OCI-LY1 (cell line): ENCODE data around the gene AMDHD2.
"Not testable (repeated sequence)": the region's sequence is repeated elsewhere in the genome, so short reads cannot be mapped to it uniquely, and the experiment has no call there.

Source experiments
- H2AFZ ChIP-seq: fragments of 200-600 bp; sonication (generic), shearing (Covaris generic); 2 replicates; pipeline ENCODE4 v1.6.0; 2014; ENCODE audit warnings: antibody characterized with exemption, mild to moderate bottlenecking, low read length
- H3F3A ChIP-seq: fragments of 200-600 bp; sonication (generic), shearing (Covaris generic); 2 replicates; pipeline ENCODE4 v1.6.0; 2014; ENCODE audit warnings: mild to moderate bottlenecking, antibody characterized with exemption, low read length, moderate library complexity; ENCODE audit not compliant: insufficient read depth
- H3K27ac ChIP-seq: fragments of 200-600 bp; sonication (generic); 2 replicates; pipeline ENCODE4 v1.5.1; 2014; ENCODE audit warnings: low read length, mixed run types, mild to moderate bottlenecking, low read depth; ENCODE audit not compliant: poor library complexity, severe bottlenecking
- H3K27me3 ChIP-seq: fragments of 200-600 bp; sonication (generic); 2 replicates; pipeline ENCODE4 v1.6.0; 2014; ENCODE audit warnings: antibody characterized with exemption, mild to moderate bottlenecking, low read length, moderate library complexity; ENCODE audit not compliant: insufficient read depth
- H3K36me3 ChIP-seq: fragments of 200-600 bp; sonication (generic); 2 replicates; pipeline ENCODE4 v1.6.1; 2014; ENCODE audit warnings: mild to moderate bottlenecking, antibody characterized with exemption, low read length, moderate library complexity, mixed read lengths; ENCODE audit not compliant: insufficient read depth
- H3K4me1 ChIP-seq: fragments of 200-600 bp; sonication (generic); 2 replicates; pipeline ENCODE4 v1.5.1; 2014; ENCODE audit warnings: mild to moderate bottlenecking, low read length, moderate library complexity; ENCODE audit not compliant: insufficient read depth, severe bottlenecking
- H3K4me2 ChIP-seq: fragments of 200-600 bp; sonication (generic), shearing (Covaris generic); 2 replicates; pipeline ENCODE4 v1.6.1; 2014; ENCODE audit warnings: low read length
- H3K4me3 ChIP-seq: fragments of 200-600 bp; sonication (generic); 2 replicates; pipeline ENCODE4 v1.5.1; 2014; ENCODE audit warnings: low read length, low read depth, mild to moderate bottlenecking, mixed read lengths; ENCODE audit not compliant: poor library complexity, severe bottlenecking
- H3K79me2 ChIP-seq: fragments of 200-600 bp; shearing (Covaris generic); 2 replicates; pipeline ENCODE4 v1.6.1; 2016; ENCODE audit warnings: mixed run types, low read length, mixed read lengths; ENCODE audit not compliant: insufficient read depth
- H3K9ac ChIP-seq: fragments of 200-600 bp; sonication (generic), shearing (Covaris generic); 2 replicates; pipeline ENCODE4 v1.6.1; 2014; ENCODE audit warnings: mild to moderate bottlenecking, low read length, mixed read lengths
- H3K9me2 ChIP-seq: fragments of 200-600 bp; sonication (generic), shearing (Covaris generic); 2 replicates; pipeline ENCODE4 v1.6.1; 2014; ENCODE audit warnings: low read depth, mild to moderate bottlenecking, low read length, mixed read lengths
- H3K9me3 ChIP-seq: fragments of 200-600 bp; shearing (Covaris generic); 2 replicates; pipeline ENCODE4 v1.6.1; 2014; ENCODE audit warnings: low read length, mixed read lengths
- H4K20me1 ChIP-seq: fragments of 200-600 bp; sonication (generic), shearing (Covaris generic); 2 replicates; pipeline ENCODE4 v1.6.0; 2016; ENCODE audit warnings: mild to moderate bottlenecking, low read length; ENCODE audit not compliant: insufficient read depth
- EZH2 ChIP-seq: fragments of 200-600 bp; sonication (generic), shearing (Covaris generic); IDR thresholded peaks from 2 replicates; pipeline ENCODE4 v1.8.0; 2017; ENCODE audit warnings: borderline replicate concordance, mixed run types, mild to moderate bottlenecking, antibody characterized with exemption, low read length, moderate library complexity, mixed read lengths
- TF ChIP-seq, protein P1 (sequence below): fragments of 200-600 bp; sonication (generic), shearing (Covaris generic); IDR thresholded peaks from 2 replicates; pipeline ENCODE4 v1.5.1; 2017; ENCODE audit warnings: mild to moderate bottlenecking, antibody characterized with exemption, low read length, moderate library complexity, mixed read lengths

AMDHD2 gene

DNA sequence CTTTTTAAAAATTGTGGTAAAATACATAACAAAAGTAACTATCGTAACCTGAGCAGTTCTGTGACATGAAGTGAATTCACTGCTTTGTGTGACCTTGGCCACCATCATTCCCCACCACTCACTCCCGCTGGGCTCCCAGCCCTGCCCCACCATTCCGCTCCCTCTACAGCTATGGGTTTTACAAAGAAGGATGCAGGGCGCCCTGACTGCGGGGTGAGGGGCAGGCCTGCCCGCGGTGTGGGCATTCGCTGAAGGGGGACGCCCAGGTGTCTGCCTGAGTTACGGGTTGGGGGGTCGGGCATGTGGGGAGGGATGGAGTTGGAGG, 11.2 kb downstream of the AMDHD2 start, which contains the start of gene CEMP1:
TSS of gene CEMP1 (minus strand) at position 38 of the 325 bp plus-strand sequence. CDS start 335 bp downstream, outside the sequence.
- H3K9me3 ChIP-seq = no peaks in the 10 kb centered on the region
- no peak within 1 kb of the TSS for H2AFZ ChIP-seq
- H3F3A ChIP-seq = no peaks in the 10 kb centered on the region
- peaks cover 15% of the 10 kb centered on the region for H3K4me1 ChIP-seq
- peak within 1 kb of the TSS; percentile 77 for H3K9ac ChIP-seq
- no peak for TF ChIP-seq EZH2
- TF ChIP-seq, protein P1, sequence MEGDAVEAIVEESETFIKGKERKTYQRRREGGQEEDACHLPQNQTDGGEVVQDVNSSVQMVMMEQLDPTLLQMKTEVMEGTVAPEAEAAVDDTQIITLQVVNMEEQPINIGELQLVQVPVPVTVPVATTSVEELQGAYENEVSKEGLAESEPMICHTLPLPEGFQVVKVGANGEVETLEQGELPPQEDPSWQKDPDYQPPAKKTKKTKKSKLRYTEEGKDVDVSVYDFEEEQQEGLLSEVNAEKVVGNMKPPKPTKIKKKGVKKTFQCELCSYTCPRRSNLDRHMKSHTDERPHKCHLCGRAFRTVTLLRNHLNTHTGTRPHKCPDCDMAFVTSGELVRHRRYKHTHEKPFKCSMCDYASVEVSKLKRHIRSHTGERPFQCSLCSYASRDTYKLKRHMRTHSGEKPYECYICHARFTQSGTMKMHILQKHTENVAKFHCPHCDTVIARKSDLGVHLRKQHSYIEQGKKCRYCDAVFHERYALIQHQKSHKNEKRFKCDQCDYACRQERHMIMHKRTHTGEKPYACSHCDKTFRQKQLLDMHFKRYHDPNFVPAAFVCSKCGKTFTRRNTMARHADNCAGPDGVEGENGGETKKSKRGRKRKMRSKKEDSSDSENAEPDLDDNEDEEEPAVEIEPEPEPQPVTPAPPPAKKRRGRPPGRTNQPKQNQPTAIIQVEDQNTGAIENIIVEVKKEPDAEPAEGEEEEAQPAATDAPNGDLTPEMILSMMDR = no peak
- peaks cover 27% of the 10 kb centered on the region; the same call in 1 of the 2 replicates for H3K36me3 ChIP-seq
- no peaks in the 10 kb centered on the region for H3K79me2 ChIP-seq
- no peaks in the 10 kb centered on the region for H3K9me2 ChIP-seq
- H3K4me3 ChIP-seq = peak within 1 kb of the TSS; percentile 61
- no peaks in the 10 kb centered on the region for H4K20me1 ChIP-seq
- H3K27ac ChIP-seq = peak within 1 kb of the TSS; percentile 83
- H3K27me3 ChIP-seq = no peaks in the 10 kb centered on the region
- peak within 1 kb of the TSS; percentile 74 for H3K4me2 ChIP-seq

DNA sequence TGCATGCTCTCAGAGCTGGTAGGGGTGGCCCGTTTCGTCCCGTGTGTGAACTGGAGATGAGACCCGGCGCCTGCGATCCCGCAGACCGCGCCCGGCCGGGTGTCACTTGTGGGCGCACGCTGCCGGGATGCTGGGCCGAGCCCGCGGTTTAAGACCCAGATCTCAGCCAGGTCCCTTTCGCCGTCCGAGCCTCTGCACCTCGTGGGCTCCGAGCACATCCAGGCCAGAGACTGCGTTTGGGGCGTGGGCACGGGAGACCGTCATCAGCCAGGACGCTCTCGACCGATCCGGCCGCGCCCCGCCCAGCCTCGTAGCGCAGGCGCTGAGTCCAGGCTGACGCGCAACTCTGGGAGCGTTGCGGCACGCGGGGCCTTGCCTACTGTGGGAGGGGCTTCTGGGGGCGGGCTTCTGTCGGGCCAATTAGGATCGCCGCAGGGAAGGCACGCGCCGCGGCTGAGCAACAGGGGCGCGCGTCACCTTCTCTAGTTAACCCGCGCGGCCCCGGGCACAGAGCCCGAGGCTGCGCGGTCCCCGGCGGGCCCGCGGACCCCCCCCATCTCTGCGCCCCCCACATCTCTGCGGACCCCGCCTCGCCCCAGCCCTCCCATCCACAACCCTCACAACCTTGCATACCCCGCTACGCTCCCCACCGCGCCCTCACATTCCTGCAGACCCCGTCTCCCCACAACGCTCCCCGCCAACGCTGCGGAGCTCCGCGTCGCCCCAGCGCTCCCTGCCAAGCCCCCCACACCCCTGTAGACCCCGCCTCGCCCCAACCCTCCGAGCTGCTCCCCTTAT, 11.7 kb downstream of the AMDHD2 start:
- H3K4me2 ChIP-seq = peak overlapping the region; percentile 74
- no peaks in the 10 kb centered on the region for H3F3A ChIP-seq
- H3K27ac ChIP-seq = peak overlapping the region; percentile 83
- H3K36me3 ChIP-seq = peaks cover 25% of the 10 kb centered on the region; the same call in 1 of the 2 replicates
- H3K9ac ChIP-seq = peak overlapping the region; percentile 77
- TF ChIP-seq, protein P1 = no peak
- TF ChIP-seq EZH2 = no peak
- H2AFZ ChIP-seq = no peak overlapping the region
- no peaks in the 10 kb centered on the region for H3K27me3 ChIP-seq
- no peaks in the 10 kb centered on the region for H3K79me2 ChIP-seq
- H4K20me1 ChIP-seq = no peaks in the 10 kb centered on the region
- no peaks in the 10 kb centered on the region for H3K9me2 ChIP-seq
- peak overlapping the region; percentile 61 for H3K4me3 ChIP-seq
- peaks cover 15% of the 10 kb centered on the region for H3K4me1 ChIP-seq
- H3K9me3 ChIP-seq = no peaks in the 10 kb centered on the region

DNA sequence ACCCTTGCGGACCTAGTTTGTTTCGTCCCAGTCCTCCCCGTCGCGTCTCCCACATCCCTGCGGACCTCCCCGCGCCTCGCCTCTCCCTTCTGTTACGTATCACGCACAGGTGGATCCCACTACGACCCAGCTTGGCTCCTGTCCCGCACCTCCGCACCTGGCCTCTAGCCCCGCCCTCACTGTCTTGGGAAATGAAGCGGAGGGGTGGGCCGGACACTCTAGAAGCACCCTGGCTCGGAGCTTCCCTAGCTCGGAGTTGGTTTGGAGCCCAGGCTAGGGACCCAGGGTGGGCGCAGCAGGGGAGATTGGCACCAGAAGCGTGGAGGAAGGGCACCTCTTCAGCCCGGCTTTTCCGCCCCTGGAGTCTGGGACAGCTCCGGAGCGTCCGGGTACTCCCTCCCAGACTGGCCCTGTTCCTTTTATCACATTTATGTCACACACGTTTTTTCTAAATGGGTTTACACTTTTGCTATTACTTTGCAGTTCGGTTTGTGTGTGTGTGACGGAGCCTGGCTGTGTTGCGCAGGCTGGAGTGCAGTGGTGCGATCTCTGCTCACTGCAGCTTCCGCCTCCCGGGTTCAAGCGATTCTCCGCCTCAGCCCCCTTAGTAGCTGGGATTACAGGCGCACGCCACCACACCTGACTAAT, 12.4 kb downstream of the AMDHD2 start:
- H3F3A ChIP-seq = no peaks in the 10 kb centered on the region
- no peaks in the 10 kb centered on the region for H3K9me2 ChIP-seq
- H3K4me1 ChIP-seq = peaks cover 15% of the 10 kb centered on the region
- TF ChIP-seq EZH2 = no peak
- TF ChIP-seq, protein P1 = no peak
- H3K27me3 ChIP-seq = no peaks in the 10 kb centered on the region
- H3K36me3 ChIP-seq = peaks cover 18% of the 10 kb centered on the region; the same call in 1 of the 2 replicates
- H3K9ac ChIP-seq = peak overlapping the region; percentile 68
- peak overlapping the region; percentile 83 for H3K27ac ChIP-seq
- H3K9me3 ChIP-seq = no peaks in the 10 kb centered on the region
- H3K4me2 ChIP-seq = peak overlapping the region; percentile 74
- H3K79me2 ChIP-seq = no peaks in the 10 kb centered on the region
- H4K20me1 ChIP-seq = no peaks in the 10 kb centered on the region
- H3K4me3 ChIP-seq = peak overlapping the region; percentile 61
- no peak overlapping the region for H2AFZ ChIP-seq

DNA sequence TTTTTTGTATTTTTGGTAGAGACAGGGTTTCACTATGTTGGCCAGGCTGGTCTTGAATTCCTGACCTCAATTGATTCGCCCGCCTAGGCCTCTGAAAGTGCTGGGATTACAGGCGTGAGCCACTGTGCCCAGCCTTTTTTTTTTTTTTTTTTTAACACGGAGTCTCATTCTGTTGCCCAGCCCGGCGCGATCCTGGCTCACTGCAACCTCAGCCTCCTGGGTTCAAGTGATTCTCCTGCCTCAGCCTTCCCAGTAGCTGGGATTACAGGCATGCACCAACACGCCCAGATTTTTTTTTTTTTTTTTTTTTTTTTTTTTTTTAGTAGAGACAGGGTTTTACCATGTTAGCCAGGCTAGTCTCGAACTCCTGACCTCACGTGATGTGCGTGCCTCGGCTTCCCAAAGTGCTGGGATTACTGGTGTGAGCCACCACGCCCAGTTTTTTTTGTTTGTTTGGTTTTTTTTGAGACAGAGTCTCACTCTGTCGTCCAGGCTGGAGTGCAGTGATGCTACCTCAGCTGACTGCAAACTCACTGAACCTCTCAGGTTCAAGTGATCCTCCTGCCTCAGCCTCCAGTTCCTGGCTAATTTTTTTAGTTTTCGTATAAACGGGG, 13.1 kb downstream of the AMDHD2 start:
- H3F3A ChIP-seq, H3K9me3 ChIP-seq, H3K9me2 ChIP-seq, H4K20me1 ChIP-seq, H3K27me3 ChIP-seq, H2AFZ ChIP-seq, H3K79me2 ChIP-seq: not testable (repeated sequence)
- peak overlapping the region; percentile 68; the same call in 1 of the 2 replicates for H3K9ac ChIP-seq
- H3K4me1 ChIP-seq = peaks cover 15% of the 10 kb centered on the region
- peak overlapping the region; percentile 83 for H3K27ac ChIP-seq
- H3K4me2 ChIP-seq = peak overlapping the region; percentile 74
- peaks cover 12% of the 10 kb centered on the region; the same call in 1 of the 2 replicates for H3K36me3 ChIP-seq
- peak overlapping the region; percentile 61 for H3K4me3 ChIP-seq
